Osteoblast (primary cell): ENCODE data around the gene USP37. TPM values are rescaled to one million over a fixed set of nuclear protein-coding genes. Genes with fewer than 3 reads are reported as not detected.

ENCODE experiments used
- DNase-seq: peaks from one replicate; pipeline ENCODE4 v3.0.0; 2011; ENCODE audit warnings: low spot score, mixed read lengths; ENCODE audit not compliant: insufficient read length; ENCODE audit errors: missing footprints
- H2AFZ ChIP-seq: 2 replicates; pipeline ENCODE4 v1.6.0; 2011; ENCODE audit warnings: mild to moderate bottlenecking, low read length
- H3K27ac ChIP-seq: 2 replicates; pipeline ENCODE4 v1.5.1; 2011; ENCODE audit warnings: mild to moderate bottlenecking, low read depth, low read length, moderate library complexity
- H3K27me3 ChIP-seq: 2 replicates; pipeline ENCODE4 v1.6.0; 2012; ENCODE audit warnings: mild to moderate bottlenecking, control low read depth, inconsistent platforms, low read length, moderate library complexity; ENCODE audit not compliant: insufficient read depth
- H3K36me3 ChIP-seq: 2 replicates; pipeline ENCODE4 v1.5.1; 2011; ENCODE audit warnings: mild to moderate bottlenecking, low read length, control low read depth, moderate library complexity; ENCODE audit not compliant: insufficient read depth
- H3K4me1 ChIP-seq: 2 replicates; pipeline ENCODE4 v1.5.1; 2011; ENCODE audit warnings: mild to moderate bottlenecking, low read length, control low read depth, moderate library complexity; ENCODE audit not compliant: insufficient read depth
- H3K4me2 ChIP-seq: 2 replicates; pipeline ENCODE4 v1.6.0; 2011; ENCODE audit warnings: mild to moderate bottlenecking, low read length; ENCODE audit not compliant: insufficient read depth
- H3K4me3 ChIP-seq: fragments of 200-600 bp; sonication (generic); 3 replicates; pipeline ENCODE4 v1.5.1; 2012; ENCODE audit warnings: mild to moderate bottlenecking, low read length, inconsistent platforms; ENCODE audit not compliant: insufficient read depth
- H3K79me2 ChIP-seq: 2 replicates; pipeline ENCODE4 v1.6.0; 2012; ENCODE audit warnings: mild to moderate bottlenecking, low read length, control low read depth, inconsistent platforms; ENCODE audit not compliant: insufficient read depth
- H3K9me3 ChIP-seq: 2 replicates; pipeline ENCODE4 v1.5.1; 2011; ENCODE audit warnings: low read depth, low read length, control low read depth
- H4K20me1 ChIP-seq: 2 replicates; pipeline ENCODE4 v1.6.0; 2012; ENCODE audit warnings: mild to moderate bottlenecking, low read length, control low read depth; ENCODE audit not compliant: insufficient read depth
- CTCF ChIP-seq: IDR thresholded peaks from 2 replicates; pipeline ENCODE4 v1.5.1; 2011; ENCODE audit warnings: mild to moderate bottlenecking, low read depth, low read length, moderate library complexity; ENCODE audit errors: extremely low read depth
- total RNA-seq: library from RNA; depleted of rRNA; stranded (reverse); fragments of >200 nt; gene quantifications from 2 replicates; pipeline ENCODE4 v1.2.3, GENCODE V29; 2012

Gene USP37
- total RNA-seq, 1 donor, result 15.2 TPM

DNA sequence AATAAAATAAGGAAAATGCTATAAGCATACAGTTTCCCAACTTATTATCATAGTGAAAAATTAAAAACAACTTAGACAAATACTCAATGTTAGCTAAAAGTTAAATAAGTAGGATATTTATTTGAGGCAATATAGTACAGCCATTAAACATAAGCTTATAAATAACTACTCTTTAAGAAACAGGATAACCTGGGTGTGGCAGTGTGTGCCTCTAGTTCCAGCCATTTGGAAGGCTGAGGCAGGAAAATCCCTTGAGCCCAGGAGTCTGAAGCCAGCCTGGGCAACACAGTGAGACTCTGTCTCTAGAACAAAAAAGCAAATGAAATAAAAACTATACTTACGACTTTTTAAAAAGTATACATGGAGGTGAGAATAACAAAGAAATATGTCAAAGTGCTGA, 109.6 kb downstream of the USP37 start:
- no peaks in the 10 kb centered on the region for H3K79me2 ChIP-seq
- no peaks in the 10 kb centered on the region for H3K9me3 ChIP-seq
- no peak overlapping the region for H2AFZ ChIP-seq
- H3K36me3 ChIP-seq, result peaks cover 21% of the 10 kb centered on the region
- TF ChIP-seq CTCF, result no peak
- H3K27me3 ChIP-seq, result no peaks in the 10 kb centered on the region
- DNase-seq, result no peak
- H3K4me3 ChIP-seq, result no peak overlapping the region
- H4K20me1 ChIP-seq, result no peaks in the 10 kb centered on the region
- no peaks in the 10 kb centered on the region for H3K4me1 ChIP-seq
- no peak overlapping the region for H3K27ac ChIP-seq
- no peak overlapping the region for H3K4me2 ChIP-seq

GRCh38 chr2:218456849-218457248, 111.3 kb downstream of the USP37 start:
- Histone ChIP-seq H3K36me3 (peaks cover 13% of the 10 kb centered on the region), H3K27me3 (no peaks in the 10 kb centered on the region)

DNA sequence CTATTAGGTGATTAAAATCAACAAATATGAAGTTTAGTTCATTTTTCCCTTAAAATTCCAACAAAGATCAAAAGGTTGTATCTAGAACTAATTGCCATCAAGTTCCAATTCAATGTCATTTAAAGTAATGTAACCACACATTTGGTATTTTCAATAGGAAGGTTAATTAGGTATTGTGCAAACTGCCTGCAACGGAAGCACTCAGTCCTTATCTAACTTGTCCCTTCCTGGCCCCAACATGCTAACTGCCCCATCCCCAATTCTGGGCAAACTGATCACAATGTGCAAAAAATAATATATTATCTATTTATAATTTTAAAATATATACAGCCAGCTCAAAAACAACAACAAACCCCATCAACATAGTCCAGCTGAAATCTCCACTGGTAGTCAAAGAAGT, 116.1 kb downstream of the USP37 start:
- TF ChIP-seq CTCF, result no peak
- no peak overlapping the region for H3K4me2 ChIP-seq

More at GRCh38 chr2:218456849-218457248, 111.3 kb downstream of the USP37 start:
- H3K79me2 ChIP-seq, result no peaks in the 10 kb centered on the region
- no peak overlapping the region for H3K4me3 ChIP-seq
- H3K4me1 ChIP-seq, result no peaks in the 10 kb centered on the region
- H3K9me3 ChIP-seq, result no peaks in the 10 kb centered on the region
- no peak for DNase-seq
- H4K20me1 ChIP-seq, result no peaks in the 10 kb centered on the region
- TF ChIP-seq CTCF, result no peak
- no peak overlapping the region for H2AFZ ChIP-seq
- H3K27ac ChIP-seq, result no peak overlapping the region
- no peak overlapping the region for H3K4me2 ChIP-seq

GRCh38 chr2:218448934-218449333, 119.2 kb downstream of the USP37 start:
- Histone ChIP-seq H3K4me2 (no peak overlapping the region), H3K27me3 (no peaks in the 10 kb centered on the region), H4K20me1 (no peaks in the 10 kb centered on the region), H3K4me1 (no peaks in the 10 kb centered on the region), H3K27ac (no peak overlapping the region), H3K4me3 (no peak overlapping the region), H3K79me2 (no peaks in the 10 kb centered on the region), H3K9me3 (no peaks in the 10 kb centered on the region), H2AFZ (no peak overlapping the region), H3K36me3 (no peaks in the 10 kb centered on the region)
- no peak for DNase-seq
- no peak for TF ChIP-seq CTCF

More for the DNA sequence above, 116.1 kb downstream of the USP37 start:
- Histone ChIP-seq H3K4me1 (no peaks in the 10 kb centered on the region), H2AFZ (no peak overlapping the region), H3K9me3 (no peaks in the 10 kb centered on the region), H3K27ac (no peak overlapping the region), H3K27me3 (no peaks in the 10 kb centered on the region), H3K79me2 (no peaks in the 10 kb centered on the region), H3K4me3 (no peak overlapping the region), H3K36me3 (peaks cover 13% of the 10 kb centered on the region), H4K20me1 (no peaks in the 10 kb centered on the region)
- no peak for DNase-seq
